ENCODE data around the gene EPHA4. TPM values are rescaled to one million over a fixed set of nuclear protein-coding genes. Genes with fewer than 3 reads are reported as not detected.

Gene EPHA4
- total RNA-seq, 5 donors from 2014 or later (not counting 1 experiment from before 2014, with no cell fraction given): 47.2 to 93.9 (median 58.0) TPM

DNA sequence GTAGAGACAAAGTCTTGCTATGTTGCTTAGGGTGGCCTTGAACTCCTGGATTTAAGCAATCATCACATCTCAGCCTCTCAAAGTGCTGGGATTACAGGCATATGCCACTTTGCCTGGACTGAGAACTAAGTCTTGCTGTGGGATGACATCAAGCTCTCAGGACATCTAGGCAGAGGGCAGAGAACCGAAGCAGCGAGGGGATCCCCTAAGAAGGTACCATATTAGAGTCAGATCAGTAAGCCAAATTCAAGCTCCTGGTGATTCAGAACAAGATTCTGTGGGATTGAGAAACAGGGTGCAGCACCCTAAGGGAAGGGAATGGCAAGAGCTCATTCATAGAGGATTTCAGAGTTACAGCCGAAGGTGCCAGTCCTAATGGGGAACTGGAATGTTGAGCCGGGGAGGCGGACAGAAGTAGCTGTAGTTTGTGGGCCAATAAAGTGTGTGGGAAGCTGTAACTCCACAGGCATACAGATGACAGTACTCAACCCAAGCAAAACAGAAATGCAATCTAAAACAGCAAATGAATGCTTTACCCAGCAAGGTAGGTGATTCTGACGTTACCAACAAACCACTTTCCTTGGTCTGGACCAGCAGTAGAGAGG, 30.9 kb downstream of the EPHA4 start:
- Mint-ChIP-seq H3K9me3 (no peaks in the 10 kb centered on the region), H3K36me3 (peaks cover 25% of the 10 kb centered on the region), H3K27me3 (no peaks in the 10 kb centered on the region), H3K4me3 (no peak overlapping the region), H3K4me1 (peaks cover 3 to 30% (median 12%) of the 10 kb centered on the region in 3 donors), H3K27ac (no peak overlapping the region)
- no peak overlapping the region for H3K4me3 ChIP-seq (ENCODE audit: control insufficient read depth in 1 of 2, extremely low read depth in 1 of 2, low read length in 1 of 2)
- no peaks in the 10 kb centered on the region for H3K36me3 ChIP-seq (ENCODE audit: control insufficient read depth in 2 of 2, extremely low read depth in 1 of 2, insufficient read depth in 1 of 2, low read length in 1 of 2)
- no peaks in the 10 kb centered on the region for H3K27me3 ChIP-seq (replicated peaks in 1 of 2; ENCODE audit: control insufficient read depth in 2 of 2, extremely low read depth in 1 of 2, insufficient read depth in 2 of 2, low read length in 1 of 2)
- H3K27ac ChIP-seq (ENCODE audit: low read length): no peak overlapping the region
- POLR2A ChIA-PET: interaction anchor here in 1 of 2 donors (0.6 kb wide), 1 partner anchor 57 kb away, joined by 10 read pairs; no protein-coding TSS in a partner anchor
- CTCF ChIA-PET: no interaction called here
- no peak for DNase-seq
- ATAC-seq (replicated peaks in 1 of 4): no peak
- no peaks in the 10 kb centered on the region for H3K4me1 ChIP-seq (ENCODE audit: control insufficient read depth in 1 of 2, extremely low read depth in 1 of 2, insufficient read depth in 2 of 2, low read length in 2 of 2)
- WGBS (ENCODE audit: insufficient coverage): 84% methylated on average over 2 of the region's 6 CpGs
- no peaks in the 10 kb centered on the region for H3K9me3 ChIP-seq

DNA sequence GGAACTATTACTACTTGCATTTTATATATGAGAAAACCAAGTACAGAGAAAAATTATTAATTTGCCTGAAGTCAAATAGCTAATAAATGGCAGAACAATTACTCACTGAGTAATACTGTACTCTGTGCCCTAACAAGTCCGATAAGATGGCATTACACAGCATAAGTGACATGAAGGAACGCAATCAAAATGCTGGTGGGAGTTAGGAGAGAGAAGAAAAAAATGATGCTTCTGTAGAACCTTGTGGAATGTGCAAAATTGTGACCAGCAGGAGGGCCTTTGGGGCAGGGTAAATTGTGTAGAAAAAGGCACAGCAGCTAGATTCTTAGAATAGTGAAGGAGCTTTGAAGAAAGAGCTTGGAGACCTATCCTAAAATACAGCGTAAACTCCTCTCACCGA, 32.9 kb downstream of the EPHA4 start:
- CTCF ChIA-PET: no interaction called here
- Mint-ChIP-seq H3K27ac (no peak overlapping the region), H3K9me3 (no peaks in the 10 kb centered on the region), H3K4me1 (peaks cover 4 to 40% (median 12%) of the 10 kb centered on the region in 3 donors), H3K27me3 (no peaks in the 10 kb centered on the region), H3K4me3 (no peak overlapping the region), H3K36me3 (peaks cover 23% of the 10 kb centered on the region)
- Histone ChIP-seq H3K27me3 (replicated peaks in 1 of 2; ENCODE audit: control insufficient read depth in 2 of 2, extremely low read depth in 1 of 2, insufficient read depth in 2 of 2, low read length in 1 of 2) (no peaks in the 10 kb centered on the region), H3K4me1 (ENCODE audit: control insufficient read depth in 1 of 2, extremely low read depth in 1 of 2, insufficient read depth in 2 of 2, low read length in 2 of 2) (peaks cover 0 to 5% of the 10 kb centered on the region in 2 experiments), H3K4me3 (ENCODE audit: control insufficient read depth in 1 of 2, extremely low read depth in 1 of 2, low read length in 1 of 2) (no peak overlapping the region), H3K9me3 (no peaks in the 10 kb centered on the region), H3K36me3 (ENCODE audit: control insufficient read depth in 2 of 2, extremely low read depth in 1 of 2, insufficient read depth in 1 of 2, low read length in 1 of 2) (no peaks in the 10 kb centered on the region), H3K27ac (ENCODE audit: low read length) (no peak overlapping the region)
- ATAC-seq (replicated peaks in 1 of 4): no peak
- no peak for DNase-seq
- POLR2A ChIA-PET: interaction anchor here in 1 of 2 donors (0.9 kb wide), 1 partner anchor 39 kb away, joined by 4 read pairs; no protein-coding TSS in a partner anchor
- WGBS (ENCODE audit: insufficient coverage): 100% methylated on average over 1 of the region's 4 CpGs

DNA sequence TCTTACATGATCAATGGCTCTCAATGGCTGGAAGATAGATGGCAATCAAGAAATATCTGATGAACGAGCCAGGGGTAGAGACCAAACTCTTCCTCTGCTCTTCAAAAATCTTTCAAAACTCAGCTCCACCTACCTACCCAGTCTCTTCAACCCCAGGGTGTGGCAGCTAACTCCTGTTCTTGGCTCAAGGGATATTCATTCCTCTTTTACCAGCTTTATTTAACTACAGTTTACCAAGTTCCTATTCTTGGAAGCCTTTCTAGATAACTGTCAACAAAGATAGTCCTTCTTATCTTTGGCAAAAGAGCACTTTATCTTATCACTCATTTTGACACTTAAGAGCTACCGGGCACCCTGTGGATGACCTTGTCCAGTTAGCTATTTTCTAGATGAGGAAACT, 36.3 kb downstream of the EPHA4 start:
- H3K27me3 ChIP-seq (replicated peaks in 1 of 2; ENCODE audit: control insufficient read depth in 2 of 2, extremely low read depth in 1 of 2, insufficient read depth in 2 of 2, low read length in 1 of 2): no peaks in the 10 kb centered on the region
- POLR2A ChIA-PET: no interaction called here

DNA sequence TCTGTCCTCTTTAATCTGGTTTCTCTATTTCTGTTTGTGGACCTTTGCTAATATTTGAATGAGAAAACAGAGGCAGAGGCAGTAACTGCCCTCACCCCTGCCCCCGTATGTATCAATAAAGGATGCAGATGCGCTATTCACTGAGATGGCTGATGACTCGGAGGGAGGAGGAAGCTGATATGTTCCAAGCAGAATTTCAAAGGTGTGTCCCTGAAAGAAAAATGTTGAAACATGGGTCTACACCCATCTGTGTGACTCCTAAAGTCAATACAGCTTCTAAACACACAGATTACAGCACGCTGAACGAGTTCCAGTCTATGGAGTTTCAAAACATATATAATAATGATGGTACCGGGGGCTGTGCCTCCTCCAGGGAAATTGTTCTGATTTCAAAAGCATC, 38.8 kb downstream of the EPHA4 start:
- CTCF ChIA-PET: no interaction called here
- no peak for DNase-seq
- Mint-ChIP-seq H3K27me3 (no peaks in the 10 kb centered on the region), H3K27ac (peak overlapping the region; percentile 41 to 60), H3K4me3 (no peak overlapping the region), H3K9me3 (no peaks in the 10 kb centered on the region), H3K36me3 (peaks cover 11% of the 10 kb centered on the region), H3K4me1 (peaks cover 37 to 72% (median 43%) of the 10 kb centered on the region in 3 donors)
- Histone ChIP-seq H3K4me3 (ENCODE audit: control insufficient read depth in 1 of 2, extremely low read depth in 1 of 2, low read length in 1 of 2) (no peak overlapping the region), H3K9me3 (no peaks in the 10 kb centered on the region), H3K4me1 (ENCODE audit: control insufficient read depth in 1 of 2, extremely low read depth in 1 of 2, insufficient read depth in 2 of 2, low read length in 2 of 2) (peaks cover 21 to 36% of the 10 kb centered on the region in 2 experiments), H3K36me3 (ENCODE audit: control insufficient read depth in 2 of 2, extremely low read depth in 1 of 2, insufficient read depth in 1 of 2, low read length in 1 of 2) (no peaks in the 10 kb centered on the region), H3K27ac (ENCODE audit: low read length) (no peak overlapping the region), H3K27me3 (replicated peaks in 1 of 2; ENCODE audit: control insufficient read depth in 2 of 2, extremely low read depth in 1 of 2, insufficient read depth in 2 of 2, low read length in 1 of 2) (no peaks in the 10 kb centered on the region)
- ATAC-seq (replicated peaks in 1 of 4): no peak
- WGBS (ENCODE audit: insufficient coverage): 93% methylated on average over 2 of the region's 6 CpGs
- POLR2A ChIA-PET: no interaction called here

More for the DNA sequence above, 36.3 kb downstream of the EPHA4 start:
- H3K36me3 Mint-ChIP-seq: peaks cover 21% of the 10 kb centered on the region
- no peak for DNase-seq
- CTCF ChIA-PET: interaction anchor here in 1 of 2 donors (1.0 kb wide), 2 partner anchors 18 to 39 kb away, joined by 3 to 6 read pairs; no protein-coding TSS in a partner anchor
- Histone ChIP-seq H3K27ac (ENCODE audit: low read length) (no peak overlapping the region), H3K4me1 (ENCODE audit: control insufficient read depth in 1 of 2, extremely low read depth in 1 of 2, insufficient read depth in 2 of 2, low read length in 2 of 2) (peaks cover 2 to 11% of the 10 kb centered on the region in 2 experiments), H3K4me3 (ENCODE audit: control insufficient read depth in 1 of 2, extremely low read depth in 1 of 2, low read length in 1 of 2) (no peak overlapping the region), H3K9me3 (no peaks in the 10 kb centered on the region), H3K36me3 (ENCODE audit: control insufficient read depth in 2 of 2, extremely low read depth in 1 of 2, insufficient read depth in 1 of 2, low read length in 1 of 2) (no peaks in the 10 kb centered on the region)
- peak overlapping the region in 1 of 2 donors; percentile 50 for H3K27ac Mint-ChIP-seq
- H3K27me3 Mint-ChIP-seq: no peaks in the 10 kb centered on the region
- no peak overlapping the region for H3K4me3 Mint-ChIP-seq
- no peaks in the 10 kb centered on the region for H3K9me3 Mint-ChIP-seq
- 100% methylated on average over 1 of the region's 2 CpGs for WGBS (ENCODE audit: insufficient coverage)
- no peak for ATAC-seq (replicated peaks in 1 of 4)
- H3K4me1 Mint-ChIP-seq: peaks cover 17 to 54% (median 18%) of the 10 kb centered on the region in 3 donors

DNA sequence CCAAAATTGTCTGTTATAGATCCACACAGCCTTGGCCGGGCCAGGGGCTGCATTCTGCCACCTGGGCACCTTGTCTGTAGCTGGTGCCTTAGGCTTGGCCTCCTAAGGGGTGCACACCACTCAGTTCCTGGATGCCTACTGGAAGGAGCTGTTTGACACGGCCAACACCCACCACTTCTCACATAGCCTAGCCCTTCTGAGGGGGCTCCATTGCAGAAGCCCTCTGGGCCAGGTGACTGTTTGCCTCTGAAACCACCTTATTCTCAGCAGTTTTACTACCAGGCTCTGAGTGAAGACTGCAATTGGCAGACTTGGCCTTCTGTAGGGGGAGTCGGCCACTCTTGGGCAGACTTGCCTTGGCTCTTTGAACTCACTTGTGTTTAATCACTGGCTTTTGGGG, 39.5 kb downstream of the EPHA4 start:
- H3K27me3 Mint-ChIP-seq: no peaks in the 10 kb centered on the region
- H3K27ac Mint-ChIP-seq: peak overlapping the region; percentile 60 to 72
- CTCF ChIA-PET: no interaction called here
- 100% methylated on average over 1 of the region's 3 CpGs for WGBS (ENCODE audit: insufficient coverage)
- Histone ChIP-seq H3K4me1 (ENCODE audit: control insufficient read depth in 1 of 2, extremely low read depth in 1 of 2, insufficient read depth in 2 of 2, low read length in 2 of 2) (peaks cover 24 to 41% of the 10 kb centered on the region in 2 experiments), H3K36me3 (ENCODE audit: control insufficient read depth in 2 of 2, extremely low read depth in 1 of 2, insufficient read depth in 1 of 2, low read length in 1 of 2) (no peaks in the 10 kb centered on the region), H3K9me3 (no peaks in the 10 kb centered on the region), H3K4me3 (ENCODE audit: control insufficient read depth in 1 of 2, extremely low read depth in 1 of 2, low read length in 1 of 2) (no peak overlapping the region), H3K27ac (ENCODE audit: low read length) (no peak overlapping the region), H3K27me3 (replicated peaks in 1 of 2; ENCODE audit: control insufficient read depth in 2 of 2, extremely low read depth in 1 of 2, insufficient read depth in 2 of 2, low read length in 1 of 2) (no peaks in the 10 kb centered on the region)
- peaks cover 44 to 77% (median 49%) of the 10 kb centered on the region in 3 donors for H3K4me1 Mint-ChIP-seq
- DNase-seq: no peak
- H3K4me3 Mint-ChIP-seq: no peak overlapping the region
- no peak for ATAC-seq (replicated peaks in 1 of 4)
- H3K9me3 Mint-ChIP-seq: no peaks in the 10 kb centered on the region
- peaks cover 11% of the 10 kb centered on the region for H3K36me3 Mint-ChIP-seq
- POLR2A ChIA-PET: no interaction called here

DNA sequence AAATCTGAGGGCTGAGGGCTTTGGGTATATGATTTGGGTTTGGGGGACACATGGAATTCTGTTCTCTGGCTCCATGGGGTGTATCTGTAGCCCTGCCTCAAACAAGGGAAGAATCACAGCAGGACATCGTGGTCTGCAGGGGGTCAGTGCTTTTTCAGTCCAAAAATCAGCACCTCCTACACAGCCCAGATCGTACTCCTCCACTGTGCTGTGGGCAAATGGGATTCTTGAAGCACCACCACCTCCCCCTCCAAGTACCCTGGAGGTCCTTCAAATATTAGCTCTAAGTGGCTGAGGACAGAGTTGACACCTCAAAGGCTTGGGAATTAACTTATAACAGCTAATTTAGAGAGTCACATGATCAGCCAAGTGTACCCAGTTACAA, 41.5 kb downstream of the EPHA4 start:
- H3K4me3 Mint-ChIP-seq: peak overlapping the region; percentile 49 to 68 (median 62)
- H3K27ac Mint-ChIP-seq: peak overlapping the region; percentile 89 to 91
- DNase-seq (no peak), ATAC-seq (replicated peaks in 1 of 4) (no peak)
- Histone ChIP-seq H3K36me3 (ENCODE audit: control insufficient read depth in 2 of 2, extremely low read depth in 1 of 2, insufficient read depth in 1 of 2, low read length in 1 of 2) (no peaks in the 10 kb centered on the region), H3K27ac (ENCODE audit: low read length) (peak overlapping the region; percentile 81), H3K4me3 (ENCODE audit: control insufficient read depth in 1 of 2, extremely low read depth in 1 of 2, low read length in 1 of 2) (no peak overlapping the region), H3K4me1 (ENCODE audit: control insufficient read depth in 1 of 2, extremely low read depth in 1 of 2, insufficient read depth in 2 of 2, low read length in 2 of 2) (peaks cover 38 to 48% of the 10 kb centered on the region in 2 experiments), H3K27me3 (replicated peaks in 1 of 2; ENCODE audit: control insufficient read depth in 2 of 2, extremely low read depth in 1 of 2, insufficient read depth in 2 of 2, low read length in 1 of 2) (no peaks in the 10 kb centered on the region), H3K9me3 (no peaks in the 10 kb centered on the region)
- H3K4me1 Mint-ChIP-seq: peaks cover 53 to 79% (median 56%) of the 10 kb centered on the region in 3 donors
- no peaks in the 10 kb centered on the region for H3K27me3 Mint-ChIP-seq
- no CpG with 5 or more reads among the region's 2 CpGs for WGBS (ENCODE audit: insufficient coverage)
- ChIA-PET POLR2A (interaction anchor here (0.5 to 1.5 kb wide), 7 partner anchors 10 to 738 kb away, joined by 3 to 8 read pairs (median 4); no protein-coding TSS in a partner anchor), CTCF (interaction anchor here in 1 of 2 donors (1.4 to 1.8 kb wide), 2 partner anchors 9 to 43 kb away, joined by 3 to 4 read pairs; no protein-coding TSS in a partner anchor)
- H3K36me3 Mint-ChIP-seq: peaks cover 3% of the 10 kb centered on the region
- H3K9me3 Mint-ChIP-seq: no peaks in the 10 kb centered on the region
